ENCODE data around the gene ZFYVE21. TPM values are rescaled to one million over a fixed set of nuclear protein-coding genes. Genes with fewer than 3 reads are reported as not detected.

ZFYVE21 gene
- total and polyA plus RNA-seq, 2 donors (not counting 1 experiment from before 2014, with no cell fraction given): 84.9 to 94.5 TPM

DNA sequence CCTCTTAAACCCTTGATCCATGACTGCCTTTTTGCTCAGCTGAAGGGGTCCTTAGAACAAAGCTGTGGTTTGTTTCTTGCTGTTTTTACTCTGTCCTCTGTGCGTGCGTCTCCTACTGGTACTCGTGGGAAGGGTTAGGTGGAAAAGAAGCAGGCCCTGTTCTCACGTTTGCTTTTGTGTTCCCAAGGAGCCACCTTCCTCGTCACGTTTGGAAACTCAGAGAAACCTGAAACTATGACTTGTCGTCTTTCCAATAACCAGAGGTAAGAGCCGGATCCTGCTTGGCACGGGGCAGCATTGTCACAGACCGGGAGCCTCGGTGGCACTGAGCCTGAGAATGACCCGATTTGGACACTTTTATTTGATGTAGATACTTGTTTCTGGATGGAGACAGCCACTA lies 13.1 kb downstream of the ZFYVE21 start:
- H3K4me2 ChIP-seq (ENCODE audit: extremely low read depth, insufficient read depth, low read length): no peak overlapping the region
- DNase-seq (ENCODE audit: low read depth in 2 of 2): no peak
- peaks cover 18% of the 10 kb centered on the region for H3K36me3 ChIP-seq (ENCODE audit: control insufficient read depth, insufficient read depth, low read length)
- no peak overlapping the region for H3K4me3 ChIP-seq (replicated peaks in 1 of 4; ENCODE audit: control extremely low read depth in 1 of 4, insufficient read depth in 1 of 4, low read depth in 3 of 4, low read length in 4 of 4)
- H3K79me2 ChIP-seq (ENCODE audit: control insufficient read depth, insufficient read depth, low read length): peaks cover 16% of the 10 kb centered on the region
- H3K27ac ChIP-seq (ENCODE audit: insufficient read depth, low read length): no peak overlapping the region
- TF ChIP-seq EZH2 (IDR thresholded peaks at IDR 0.05; ENCODE audit: low read length, missing control alignments): no peak
- TF ChIP-seq, protein P1, sequence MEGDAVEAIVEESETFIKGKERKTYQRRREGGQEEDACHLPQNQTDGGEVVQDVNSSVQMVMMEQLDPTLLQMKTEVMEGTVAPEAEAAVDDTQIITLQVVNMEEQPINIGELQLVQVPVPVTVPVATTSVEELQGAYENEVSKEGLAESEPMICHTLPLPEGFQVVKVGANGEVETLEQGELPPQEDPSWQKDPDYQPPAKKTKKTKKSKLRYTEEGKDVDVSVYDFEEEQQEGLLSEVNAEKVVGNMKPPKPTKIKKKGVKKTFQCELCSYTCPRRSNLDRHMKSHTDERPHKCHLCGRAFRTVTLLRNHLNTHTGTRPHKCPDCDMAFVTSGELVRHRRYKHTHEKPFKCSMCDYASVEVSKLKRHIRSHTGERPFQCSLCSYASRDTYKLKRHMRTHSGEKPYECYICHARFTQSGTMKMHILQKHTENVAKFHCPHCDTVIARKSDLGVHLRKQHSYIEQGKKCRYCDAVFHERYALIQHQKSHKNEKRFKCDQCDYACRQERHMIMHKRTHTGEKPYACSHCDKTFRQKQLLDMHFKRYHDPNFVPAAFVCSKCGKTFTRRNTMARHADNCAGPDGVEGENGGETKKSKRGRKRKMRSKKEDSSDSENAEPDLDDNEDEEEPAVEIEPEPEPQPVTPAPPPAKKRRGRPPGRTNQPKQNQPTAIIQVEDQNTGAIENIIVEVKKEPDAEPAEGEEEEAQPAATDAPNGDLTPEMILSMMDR (conservative IDR thresholded peaks at IDR 0.05 in 1 of 2, IDR thresholded peaks at IDR 0.05 in 1 of 2; ENCODE audit: low read depth in 1 of 2, low read length in 2 of 2): no peak
- no peak overlapping the region for H2AFZ ChIP-seq (ENCODE audit: low read length)
- H4K20me1 ChIP-seq (ENCODE audit: control insufficient read depth, extremely low read depth, insufficient read depth, low read length): no peaks in the 10 kb centered on the region
- H3K9ac ChIP-seq (ENCODE audit: insufficient read depth, low read length): no peak overlapping the region
- H3K27me3 ChIP-seq (ENCODE audit: control insufficient read depth, insufficient read depth, low read length): no peaks in the 10 kb centered on the region
- peaks cover 4% of the 10 kb centered on the region for H3K4me1 ChIP-seq (ENCODE audit: control insufficient read depth, extremely low read depth, insufficient read depth, low read length)
- no peaks in the 10 kb centered on the region for H3K9me3 ChIP-seq (ENCODE audit: control insufficient read depth, insufficient read depth, low read depth, low read length)

DNA sequence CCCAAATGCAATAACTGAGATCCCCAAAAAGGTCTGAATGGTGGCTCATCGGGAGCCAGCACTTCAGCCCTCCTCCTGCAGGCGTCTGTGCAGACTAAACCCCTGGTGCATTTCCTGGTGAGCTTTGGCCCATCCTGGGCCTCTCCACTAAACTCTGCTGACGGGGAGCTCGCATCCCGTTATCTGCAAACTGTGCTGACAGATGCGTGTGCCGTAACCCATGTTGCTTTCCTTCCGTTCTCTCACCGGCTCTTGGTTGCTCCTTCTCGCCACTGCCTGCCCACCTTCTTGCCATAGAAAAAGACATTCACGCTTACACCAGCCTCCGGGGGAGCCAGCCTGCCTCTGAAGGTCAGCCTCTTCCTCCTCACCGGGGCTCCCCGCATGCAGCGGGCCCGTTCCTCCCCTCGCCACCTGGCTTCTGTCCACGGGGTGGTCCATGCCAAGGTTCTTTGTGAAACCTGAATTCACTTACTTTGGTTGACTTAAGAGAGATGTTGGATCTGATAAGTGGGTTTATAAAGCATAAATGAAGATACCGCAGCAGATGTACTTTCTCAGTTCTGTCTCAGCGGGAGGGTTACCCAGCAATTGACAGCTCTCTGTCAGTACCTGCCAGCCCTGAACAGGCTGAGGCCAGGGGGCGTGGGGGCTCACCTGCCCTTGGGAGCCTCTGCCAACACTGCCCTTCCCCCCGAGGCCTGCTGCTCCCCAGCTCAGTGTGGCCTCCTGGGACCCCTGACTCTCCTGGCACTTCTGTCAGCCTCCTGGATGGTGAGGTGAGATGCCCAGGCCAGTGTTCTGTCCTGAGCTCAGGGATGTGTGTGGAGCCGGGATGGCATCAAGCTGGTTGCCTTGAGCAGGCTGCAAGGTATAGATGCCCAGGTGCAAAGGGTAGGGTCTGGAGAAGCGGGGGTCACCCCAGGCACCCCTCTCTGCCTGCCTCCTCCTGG lies 14.2 kb downstream of the ZFYVE21 start:
- Histone ChIP-seq H3K27me3 (ENCODE audit: control insufficient read depth, insufficient read depth, low read length) (no peaks in the 10 kb centered on the region), H3K36me3 (ENCODE audit: control insufficient read depth, insufficient read depth, low read length) (peaks cover 18% of the 10 kb centered on the region)

DNA sequence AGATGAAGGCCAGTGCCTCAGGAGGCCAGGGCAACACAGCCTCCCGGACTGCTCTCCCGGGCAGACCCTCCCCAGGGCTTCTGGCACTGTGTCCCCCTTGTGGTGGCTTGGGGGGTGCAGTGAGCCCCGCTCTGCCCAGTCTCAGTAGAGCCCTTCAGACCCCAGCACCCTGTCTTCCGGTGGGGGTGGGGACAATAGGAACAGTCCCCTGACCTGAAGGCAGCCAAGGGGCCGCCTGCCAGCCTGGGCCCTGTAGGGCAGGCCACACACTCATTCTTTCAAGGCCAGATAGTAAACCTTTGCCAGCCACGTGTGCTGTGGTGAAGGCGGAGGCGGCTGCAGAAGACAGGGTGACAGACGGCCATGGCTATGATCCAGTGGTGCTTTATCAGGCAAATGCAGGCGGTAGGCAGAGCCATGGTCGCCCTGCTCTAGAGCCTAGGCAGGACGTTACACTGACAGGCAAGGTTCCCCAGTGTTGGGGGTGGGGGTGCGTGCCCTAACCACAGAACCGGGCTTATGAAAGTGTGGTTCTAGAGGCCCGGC lies 15.0 kb downstream of the ZFYVE21 start:
- H3K4me3 ChIP-seq (replicated peaks in 1 of 4; ENCODE audit: control extremely low read depth in 1 of 4, insufficient read depth in 1 of 4, low read depth in 3 of 4, low read length in 4 of 4): no peak overlapping the region
- H3K9me3 ChIP-seq (ENCODE audit: control insufficient read depth, insufficient read depth, low read depth, low read length): no peaks in the 10 kb centered on the region
- H3K4me1 ChIP-seq (ENCODE audit: control insufficient read depth, extremely low read depth, insufficient read depth, low read length): no peaks in the 10 kb centered on the region
- H3K79me2 ChIP-seq (ENCODE audit: control insufficient read depth, insufficient read depth, low read length): peaks cover 7% of the 10 kb centered on the region
- H3K9ac ChIP-seq (ENCODE audit: insufficient read depth, low read length): no peak overlapping the region
- no peak overlapping the region for H2AFZ ChIP-seq (ENCODE audit: low read length)
- no peak overlapping the region for H3K27ac ChIP-seq (ENCODE audit: insufficient read depth, low read length)
- peak in 1 of 2 donors; percentile 54 for DNase-seq (ENCODE audit: low read depth in 2 of 2)
- H3K27me3 ChIP-seq (ENCODE audit: control insufficient read depth, insufficient read depth, low read length): no peaks in the 10 kb centered on the region
- TF ChIP-seq EZH2 (IDR thresholded peaks at IDR 0.05; ENCODE audit: low read length, missing control alignments): no peak
- TF ChIP-seq, protein P1 (conservative IDR thresholded peaks at IDR 0.05 in 1 of 2, IDR thresholded peaks at IDR 0.05 in 1 of 2; ENCODE audit: low read depth in 1 of 2, low read length in 2 of 2): peak in 1 of 2 donors; percentile 4
- H4K20me1 ChIP-seq (ENCODE audit: control insufficient read depth, extremely low read depth, insufficient read depth, low read length): no peaks in the 10 kb centered on the region
- H3K36me3 ChIP-seq (ENCODE audit: control insufficient read depth, insufficient read depth, low read length): peaks cover 17% of the 10 kb centered on the region
- no peak overlapping the region for H3K4me2 ChIP-seq (ENCODE audit: extremely low read depth, insufficient read depth, low read length)

More for the DNA sequence above, 14.2 kb downstream of the ZFYVE21 start:
- Histone ChIP-seq H3K27ac (ENCODE audit: insufficient read depth, low read length) (no peak overlapping the region), H3K9me3 (ENCODE audit: control insufficient read depth, insufficient read depth, low read depth, low read length) (no peaks in the 10 kb centered on the region), H3K79me2 (ENCODE audit: control insufficient read depth, insufficient read depth, low read length) (peaks cover 12% of the 10 kb centered on the region), H4K20me1 (ENCODE audit: control insufficient read depth, extremely low read depth, insufficient read depth, low read length) (no peaks in the 10 kb centered on the region), H3K9ac (ENCODE audit: insufficient read depth, low read length) (no peak overlapping the region), H3K4me1 (ENCODE audit: control insufficient read depth, extremely low read depth, insufficient read depth, low read length) (no peaks in the 10 kb centered on the region), H3K4me2 (ENCODE audit: extremely low read depth, insufficient read depth, low read length) (no peak overlapping the region), H2AFZ (ENCODE audit: low read length) (no peak overlapping the region), H3K4me3 (replicated peaks in 1 of 4; ENCODE audit: control extremely low read depth in 1 of 4, insufficient read depth in 1 of 4, low read depth in 3 of 4, low read length in 4 of 4) (no peak overlapping the region)
- TF ChIP-seq, protein P1 (conservative IDR thresholded peaks at IDR 0.05 in 1 of 2, IDR thresholded peaks at IDR 0.05 in 1 of 2; ENCODE audit: low read depth in 1 of 2, low read length in 2 of 2): no peak
- TF ChIP-seq EZH2 (IDR thresholded peaks at IDR 0.05; ENCODE audit: low read length, missing control alignments): no peak
- no peak for DNase-seq (ENCODE audit: low read depth in 2 of 2)

All from fibroblast of lung (primary cell).